RPMI7951 (cell line): ENCODE results near the gene PLA2G4E. TPM values are rescaled to one million over a fixed set of nuclear protein-coding genes. Genes with fewer than 3 reads are reported as not detected.
A peak's percentile ranks its signal among the peaks of the same experiment; 100 is the strongest.

ENCODE experiments used
- DNase-seq: peaks from one replicate; pipeline ENCODE4 v3.0.0-alpha.2; 2012; ENCODE audit warnings: low read depth
- total RNA-seq: library from RNA; depleted of rRNA; stranded (reverse); fragments of >200 nt; shearing (Covaris generic); gene quantifications from 2 replicates; pipeline ENCODE4 v1.2.3, GENCODE V29; 2014

PLA2G4E gene
- total RNA-seq, 1 experiment from 2014 or later, result not detected

- no peak for DNase-seq
Measured at GRCh38 chr15:41955807-41956525, 64.9 kb downstream of the PLA2G4E start.

DNA sequence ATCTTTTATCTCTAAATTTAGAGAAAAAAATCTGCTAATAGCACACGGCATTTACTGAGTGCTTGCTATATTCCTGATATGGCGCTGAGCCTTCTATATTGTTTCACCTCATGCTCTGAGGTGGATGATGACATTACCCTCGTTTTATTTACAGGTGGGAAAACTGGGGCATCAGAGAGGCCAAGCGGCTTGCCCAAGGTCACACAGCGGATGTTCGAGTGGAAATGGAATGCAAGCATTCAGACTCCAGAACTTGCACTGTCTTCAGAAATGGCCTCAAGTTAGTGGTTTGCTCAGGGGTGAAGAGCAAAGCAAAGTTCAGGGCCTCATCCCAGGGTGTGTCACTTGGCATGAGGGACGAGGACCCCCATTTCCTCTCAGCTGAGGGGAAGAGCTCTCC is 65.7 kb downstream of the PLA2G4E start:
- no peak for DNase-seq

DNA sequence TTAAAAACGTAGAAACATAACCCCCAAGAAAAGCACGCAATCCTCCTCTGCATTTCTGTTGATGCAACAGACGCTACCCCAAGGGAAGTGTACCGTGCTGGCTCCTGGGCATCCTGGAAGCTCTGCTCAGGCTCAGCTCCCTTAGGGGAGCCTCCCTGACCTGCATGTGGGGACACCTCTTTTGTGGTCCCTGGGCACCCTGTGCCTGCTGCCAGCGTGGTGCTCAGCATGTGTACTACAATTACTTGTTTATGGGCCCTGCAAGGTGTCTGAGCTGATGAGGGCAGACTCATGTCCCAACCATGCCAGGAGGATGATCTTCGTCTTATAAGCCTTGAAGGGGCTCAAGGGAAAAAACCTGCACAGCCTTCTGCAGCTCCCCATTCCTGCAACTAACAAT is 66.8 kb downstream of the PLA2G4E start:
- no peak for DNase-seq

- DNase-seq, result no peak
Measured at GRCh38 chr15:41952013-41952563, 68.8 kb downstream of the PLA2G4E start.

DNA sequence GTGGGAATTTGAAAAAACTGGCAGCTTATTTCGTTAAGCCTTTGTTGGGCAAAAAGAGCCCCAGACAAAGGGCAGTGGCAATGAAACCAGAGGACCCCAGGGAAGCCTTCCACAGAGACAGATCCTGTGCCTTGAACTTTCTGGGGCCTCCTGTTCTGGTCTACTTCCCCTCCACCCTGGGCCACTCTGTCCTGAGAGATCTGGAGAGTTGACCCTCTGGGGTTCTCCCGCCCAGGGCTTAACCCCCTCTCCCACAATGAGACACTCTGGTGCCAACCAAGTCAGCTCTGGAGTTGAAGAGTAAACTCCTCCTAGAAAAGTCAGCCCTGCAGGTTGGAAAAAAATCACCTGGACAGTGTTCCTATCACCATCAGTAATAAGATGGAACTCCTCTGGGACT is 69.3 kb downstream of the PLA2G4E start:
- DNase-seq, result no peak

GRCh38 chr15:41950489-41950888 is 70.4 kb downstream of the PLA2G4E start:
- no peak for DNase-seq

- no peak for DNase-seq
Measured at GRCh38 chr15:41950127-41950483, 70.7 kb downstream of the PLA2G4E start.

DNA sequence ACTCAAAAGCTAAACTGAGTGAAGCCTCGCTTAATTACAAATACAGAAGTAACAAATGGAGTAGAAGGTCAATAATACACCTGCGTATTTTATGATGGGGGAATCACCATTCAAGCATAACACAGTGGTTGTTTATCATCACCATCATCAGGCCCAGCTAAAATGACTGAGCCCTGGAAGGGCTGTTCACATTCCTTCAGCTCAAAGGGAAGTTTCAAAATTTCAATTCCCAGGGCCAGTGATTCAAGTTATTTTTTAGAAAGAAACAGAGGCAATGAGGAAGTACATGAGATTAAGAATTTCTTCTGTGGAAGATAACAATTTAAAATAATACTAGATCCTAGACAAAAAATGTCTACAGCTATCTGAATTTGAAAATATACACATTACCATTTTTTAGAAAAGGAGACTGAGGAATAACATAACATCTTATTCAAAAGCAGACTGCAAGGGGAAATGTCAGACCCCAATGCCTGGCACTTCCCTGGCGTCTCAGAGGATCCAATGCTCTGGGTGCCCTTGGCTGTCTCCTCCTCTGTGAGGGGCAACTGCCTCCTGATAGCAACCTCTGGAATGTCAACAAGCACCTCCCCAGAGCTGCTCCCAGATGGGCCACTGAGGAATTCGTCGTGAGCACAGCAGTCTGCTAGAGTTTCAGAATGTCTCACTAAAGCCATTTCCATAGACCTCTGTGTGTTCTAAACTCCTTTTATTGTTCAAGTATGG is 71.3 kb downstream of the PLA2G4E start:
- DNase-seq, result no peak

DNA sequence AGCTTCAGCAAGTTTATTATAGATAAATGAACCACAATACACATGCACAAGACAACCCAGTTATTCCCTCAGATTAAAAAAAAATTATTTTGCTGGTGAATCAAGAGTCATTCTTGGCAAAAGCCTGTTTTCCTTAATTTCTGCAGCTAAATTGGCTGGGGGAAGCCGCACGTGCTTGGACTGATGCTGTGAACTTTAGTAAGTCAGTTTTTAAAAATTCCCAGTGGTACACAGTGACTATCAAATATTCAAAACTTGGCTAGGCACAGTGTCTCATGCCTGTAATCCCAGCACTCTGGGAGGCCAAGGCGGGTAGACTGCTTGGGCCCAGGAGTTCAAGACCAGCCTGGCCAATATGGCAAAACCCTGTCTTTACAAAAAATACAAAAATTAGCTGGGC is 72.4 kb downstream of the PLA2G4E start:
- DNase-seq, result no peak

DNA sequence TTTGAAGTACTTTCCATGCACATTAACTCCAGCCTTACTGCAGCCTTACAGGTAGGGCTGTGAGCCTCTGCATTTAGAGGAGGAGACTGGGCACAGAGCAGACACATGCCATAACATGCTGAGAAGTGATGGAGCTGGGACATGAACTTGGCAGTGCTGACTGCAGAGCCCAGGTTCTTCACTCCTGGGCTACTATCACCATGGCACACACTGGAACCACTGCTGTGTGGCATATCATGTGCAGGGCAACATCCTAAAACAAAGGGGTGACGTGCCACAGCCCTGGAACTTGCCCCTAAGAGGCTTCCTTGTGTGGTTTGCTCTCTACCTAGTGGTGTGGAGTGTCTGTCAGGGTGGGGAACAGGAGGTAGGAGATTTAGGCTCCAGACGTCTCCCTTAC is 73.9 kb downstream of the PLA2G4E start:
- no peak for DNase-seq

DNA sequence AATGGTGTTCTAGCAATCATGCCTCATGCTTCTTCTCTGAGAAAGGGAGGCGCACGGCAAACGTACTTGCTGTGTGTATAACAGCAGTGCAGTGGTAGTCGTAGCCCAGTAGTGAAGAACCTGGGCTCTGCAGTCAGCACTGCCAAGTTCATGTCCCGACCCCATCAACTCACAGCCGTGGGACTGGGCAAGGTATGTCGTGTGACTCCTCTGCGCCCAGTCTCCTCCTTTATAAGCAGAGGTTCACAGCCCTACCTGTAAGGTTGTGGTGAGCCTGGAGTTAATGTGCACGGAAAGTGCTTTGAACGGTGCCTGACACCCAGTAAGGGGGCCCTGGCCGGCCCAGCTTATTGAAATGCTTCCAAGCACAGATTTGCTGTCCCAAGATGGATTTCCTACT is 75.1 kb downstream of the PLA2G4E start:
- DNase-seq, result no peak

DNA sequence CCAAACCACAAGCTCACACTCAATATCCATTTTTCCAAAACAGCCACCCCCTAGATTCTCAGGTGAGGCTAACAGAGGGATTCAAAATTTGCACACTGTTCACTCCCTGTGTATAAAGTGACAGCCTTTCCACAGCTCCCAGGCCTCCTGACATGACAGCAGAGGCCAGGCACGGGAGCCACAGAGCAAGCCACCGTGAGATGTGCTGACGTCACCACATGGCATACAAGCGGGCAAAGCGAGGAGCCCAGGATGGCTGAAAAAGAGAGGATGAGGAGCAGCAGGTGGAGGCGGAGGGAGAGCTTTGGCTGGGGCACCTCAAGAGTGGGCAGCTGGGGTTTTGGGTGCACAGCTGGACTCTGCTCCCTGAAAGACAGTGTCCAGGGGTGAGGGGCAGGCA is 75.6 kb downstream of the PLA2G4E start:
- DNase-seq, result peak; percentile 51

- peak; percentile 98 for DNase-seq
Measured at GRCh38 chr15:41944313-41944940, 76.4 kb downstream of the PLA2G4E start.

- DNase-seq, result no peak
Measured at GRCh38 chr15:41943543-41944312, 77.1 kb downstream of the PLA2G4E start.

GRCh38 chr15:41942886-41943285 is 78.0 kb downstream of the PLA2G4E start:
- DNase-seq, result no peak

DNA sequence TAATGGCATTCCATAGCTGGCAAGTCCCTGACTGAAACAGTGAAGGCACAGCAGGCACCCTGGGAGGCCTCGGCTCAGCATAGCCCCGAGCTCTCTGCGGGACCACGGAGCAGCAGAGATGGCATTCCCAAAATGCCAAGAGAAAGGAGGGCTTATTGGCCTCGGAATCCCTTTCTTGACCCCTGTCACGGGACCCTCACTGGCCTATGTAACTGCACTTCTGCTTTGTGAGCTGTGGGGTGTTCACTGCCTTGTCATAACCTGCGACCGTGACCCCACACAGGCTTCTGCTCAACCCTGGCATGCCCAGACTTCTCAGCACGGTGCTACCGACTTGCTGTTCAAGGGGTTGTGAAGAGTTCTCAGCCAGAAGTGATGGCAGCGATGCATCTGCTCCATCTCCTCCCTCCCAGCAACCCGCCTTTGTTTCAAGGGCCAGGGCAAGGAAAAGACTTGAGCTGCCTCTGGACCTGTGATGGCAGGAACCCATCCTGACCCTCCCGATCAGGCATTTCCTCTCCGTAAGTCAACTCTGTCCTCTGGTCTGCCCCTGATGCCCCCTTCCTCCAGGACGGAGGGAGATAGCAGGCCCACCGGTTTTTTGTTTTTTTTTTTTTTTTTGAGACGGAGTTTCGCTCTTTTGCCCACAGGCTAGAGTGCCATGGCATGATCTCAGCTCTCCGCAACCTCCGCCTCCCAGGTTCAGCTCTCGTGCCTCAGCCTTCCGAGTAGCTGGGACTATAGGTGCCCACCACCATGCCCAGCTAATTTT is 79.0 kb downstream of the PLA2G4E start:
- peak; percentile 65 for DNase-seq

DNA sequence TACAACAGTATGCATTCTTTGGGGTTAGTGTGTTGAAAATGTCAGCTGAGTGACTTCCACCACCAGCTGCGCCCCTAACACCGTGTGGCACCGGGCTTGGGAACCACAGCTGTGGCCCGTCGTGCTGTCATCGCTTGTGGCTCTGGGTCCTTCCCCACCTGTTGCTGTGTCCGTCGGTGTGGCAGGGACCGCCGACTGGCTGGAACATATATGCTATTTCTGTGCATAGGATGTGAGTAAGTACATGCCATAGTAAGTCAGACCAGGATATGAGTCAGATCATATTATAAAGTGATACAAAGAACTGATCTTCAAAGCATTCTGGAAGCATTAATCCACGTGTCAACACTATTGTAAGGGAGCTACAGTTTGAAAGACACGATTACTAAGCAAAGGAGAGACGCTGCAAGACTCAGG is 80.4 kb downstream of the PLA2G4E start:
- peak; percentile 89 for DNase-seq

DNA sequence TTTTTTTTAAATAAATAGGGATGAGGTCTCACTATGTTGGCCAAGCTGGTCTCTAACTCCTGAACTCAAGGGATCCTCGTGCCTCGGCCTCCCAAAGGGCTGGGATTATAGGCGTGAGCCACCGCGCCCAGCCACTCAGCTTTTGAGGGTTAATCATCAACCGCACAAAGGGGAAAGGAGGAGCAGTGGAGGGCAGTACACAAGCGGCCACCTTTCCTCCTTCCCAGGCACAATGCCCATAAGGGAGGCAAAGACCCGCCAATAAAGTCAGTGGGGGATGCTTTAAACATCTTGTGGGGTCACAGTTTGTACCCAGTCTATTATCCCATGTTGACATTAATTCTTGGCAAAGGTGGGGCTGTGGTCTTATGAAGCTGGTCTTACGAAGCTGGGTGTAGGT is 80.9 kb downstream of the PLA2G4E start:
- no peak for DNase-seq

DNA sequence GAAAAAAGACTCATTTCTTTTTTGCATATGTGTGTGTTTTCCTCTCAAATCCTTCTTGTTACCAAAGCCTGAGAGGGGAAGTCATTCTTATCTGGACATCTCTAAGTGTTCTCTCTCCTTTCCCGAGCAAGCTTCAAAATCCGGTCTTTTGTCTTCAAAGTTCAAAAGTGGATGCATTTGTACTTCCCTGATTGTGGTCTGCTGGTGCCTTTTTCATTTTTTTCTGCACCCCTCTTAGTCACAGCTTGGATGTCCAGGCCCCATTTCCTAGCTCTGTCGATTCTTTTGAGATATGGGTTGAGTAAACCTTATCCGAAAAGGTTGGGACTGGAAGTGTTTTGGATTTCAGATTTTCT is 83.3 kb downstream of the PLA2G4E start:
- DNase-seq, result no peak

GRCh38 chr15:41936649-41937567 is 83.9 kb downstream of the PLA2G4E start:
- peak; percentile 56 for DNase-seq
